Calu3 (cell line): Measurements from ENCODE around the gene TBKBP1. TPM values are rescaled to one million over a fixed set of nuclear protein-coding genes. Genes with fewer than 3 reads are reported as not detected.

Experiments used
- BruUV-seq: library from RNA; stranded (reverse); fragments of 400-500 nt; replicated peaks from 2 replicates; lab custom pipeline; 2021; lab: Mats Ljungman, UMichigan
- CTCF ChIA-PET: fragments of 300-600 bp; sonication (Branson Sonifier 250); formaldehyde crosslinking; loops from one replicate; lab custom pipeline; 2022; ENCODE audit warnings: antibody characterized with exemption; lab: Charles Lee
- DNase-seq: peaks from one replicate; pipeline ENCODE4 v3.0.0; 2022
- H3K27ac Mint-ChIP-seq: one replicate; pipeline ENCODE4 v1.8.0; 2022; ENCODE audit warnings: mixed read lengths; ENCODE audit not compliant: unreplicated experiment
- H3K27me3 Mint-ChIP-seq: one replicate; pipeline ENCODE4 v1.8.0; 2022; ENCODE audit warnings: mixed read lengths; ENCODE audit not compliant: unreplicated experiment
- H3K36me3 Mint-ChIP-seq: one replicate; pipeline ENCODE4 v1.8.0; 2022; ENCODE audit warnings: mild to moderate bottlenecking, moderate library complexity, mixed read lengths; ENCODE audit not compliant: insufficient read depth, unreplicated experiment
- H3K4me1 Mint-ChIP-seq: one replicate; pipeline ENCODE4 v1.8.0; 2022; ENCODE audit warnings: mild to moderate bottlenecking, low read depth, mixed read lengths; ENCODE audit not compliant: unreplicated experiment
- H3K4me3 Mint-ChIP-seq: one replicate; pipeline ENCODE4 v1.8.0; 2022; ENCODE audit warnings: mild to moderate bottlenecking, low read depth, moderate library complexity, mixed read lengths; ENCODE audit not compliant: unreplicated experiment
- H3K9me3 Mint-ChIP-seq: one replicate; pipeline ENCODE4 v1.8.0; 2022; ENCODE audit warnings: low read depth, mixed read lengths; ENCODE audit not compliant: unreplicated experiment
- CTCF ChIP-seq: fragments of 200-600 bp; IDR thresholded peaks from one replicate; pipeline ENCODE4 v1.8.0; 2022; ENCODE audit warnings: antibody characterized with exemption; ENCODE audit not compliant: unreplicated experiment
- intact Hi-C: fragments of 100-400 bp; cut with micrococcal nuclease; formaldehyde crosslinking; loops from one replicate; pipeline ENCODE4 v1.10.0; 2022; ENCODE audit not compliant: unreplicated experiment
- total RNA-seq: library from RNA; stranded (reverse); gene quantifications from 2 replicates; pipeline ENCODE4 v1.2.3, GENCODE V29; 2022

The TBKBP1 gene
- total RNA-seq, 1 experiment from 2014 or later, result 6.4 TPM

GRCh38 chr17:47717979-47718621 lies 24.1 kb downstream of the TBKBP1 start:
- no peak for DNase-seq
- Mint-ChIP-seq H3K36me3 (peaks cover 4% of the 10 kb centered on the region), H3K4me1 (peaks cover 28% of the 10 kb centered on the region), H3K27me3 (peaks cover 100% of the 10 kb centered on the region), H3K27ac (no peak overlapping the region), H3K4me3 (no peak overlapping the region), H3K9me3 (no peaks in the 10 kb centered on the region)
- no TSS peak for BruUV-seq
- intact Hi-C loops, result no loop called here
- CTCF ChIA-PET, result interaction anchor here (0.5 to 2.1 kb wide), 7 partner anchors 9 to 391 kb away, joined by 3 to 9 read pairs (median 3); partner anchors contain the start of gene TBKBP1
- no peak for TF ChIP-seq CTCF

- Mint-ChIP-seq H3K27me3 (peaks cover 100% of the 10 kb centered on the region), H3K27ac (no peak overlapping the region), H3K9me3 (no peaks in the 10 kb centered on the region), H3K4me3 (no peak overlapping the region), H3K4me1 (peaks cover 27% of the 10 kb centered on the region), H3K36me3 (peaks cover 4% of the 10 kb centered on the region)
- no peak for DNase-seq
- BruUV-seq, result no TSS peak
- TF ChIP-seq CTCF, result no peak
- intact Hi-C loops, result no loop called here
- CTCF ChIA-PET, result interaction anchor here (0.5 to 2.1 kb wide), 10 partner anchors 9 to 390 kb away, joined by 3 to 9 read pairs (median 3); partner anchors contain the start of genes LRRC46, MRPL10 and TBKBP1
These were observed 24.9 kb downstream of the TBKBP1 start for GRCh38 chr17:47718634-47719405.

- peaks cover 100% of the 10 kb centered on the region for H3K27me3 Mint-ChIP-seq
- H3K4me1 Mint-ChIP-seq, result peaks cover 21% of the 10 kb centered on the region
- no peak for TF ChIP-seq CTCF
- peaks cover 4% of the 10 kb centered on the region for H3K36me3 Mint-ChIP-seq
- no peak overlapping the region for H3K27ac Mint-ChIP-seq
- no TSS peak for BruUV-seq
- CTCF ChIA-PET, result interaction anchor here (1.1 to 1.6 kb wide), 3 partner anchors 10 to 112 kb away, joined by 3 to 8 read pairs (median 3); partner anchors contain the start of genes LRRC46 and MRPL10
- intact Hi-C loops, result no loop called here
- no peak overlapping the region for H3K4me3 Mint-ChIP-seq
- H3K9me3 Mint-ChIP-seq, result no peaks in the 10 kb centered on the region
- DNase-seq, result peak; percentile 52
These were observed 25.6 kb downstream of the TBKBP1 start for GRCh38 chr17:47719411-47720152.

- H3K4me3 Mint-ChIP-seq, result no peak overlapping the region
- H3K27ac Mint-ChIP-seq, result no peak overlapping the region
- H3K4me1 Mint-ChIP-seq, result peaks cover 21% of the 10 kb centered on the region
- intact Hi-C loops, result no loop called here
- H3K9me3 Mint-ChIP-seq, result no peaks in the 10 kb centered on the region
- BruUV-seq, result no TSS peak
- CTCF ChIA-PET, result interaction anchor here (1.1 to 1.6 kb wide), 2 partner anchors 10 to 111 kb away, joined by 3 read pairs; partner anchors contain the start of genes LRRC46 and MRPL10
- no peak for DNase-seq
- peaks cover 100% of the 10 kb centered on the region for H3K27me3 Mint-ChIP-seq
- H3K36me3 Mint-ChIP-seq, result peaks cover 4% of the 10 kb centered on the region
- no peak for TF ChIP-seq CTCF
These were observed 26.2 kb downstream of the TBKBP1 start for GRCh38 chr17:47720196-47720595.
